BE2C (cell line): Measurements from ENCODE around the gene ATP11A.
A peak's percentile ranks its signal among the peaks of the same experiment; 100 is the strongest.

Experiments used
- DNase-seq: peaks from one replicate; pipeline ENCODE4 v3.0.0-alpha.2; 2020
- H3K27me3 ChIP-seq: fragments of 250-450 bp; sonication (Bioruptor Pico); 2 replicates; pipeline ENCODE4 v1.5.1; 2020; ENCODE audit warnings: mild to moderate bottlenecking
- H3K36me3 ChIP-seq: fragments of 250-450 bp; sonication (Bioruptor Pico); 2 replicates; pipeline ENCODE4 v1.5.1; 2020; ENCODE audit warnings: mild to moderate bottlenecking
- H3K4me1 ChIP-seq: fragments of 250-450 bp; sonication (Bioruptor Pico); 2 replicates; pipeline ENCODE4 v1.5.1; 2020
- H3K4me3 ChIP-seq: 2 replicates; pipeline ENCODE4 v1.5.1; 2011; ENCODE audit warnings: low read depth, low read length
- H3K9me3 ChIP-seq: fragments of 250-450 bp; sonication (Bioruptor Pico); 2 replicates; pipeline ENCODE4 v1.5.1; 2020
- CTCF ChIP-seq: IDR thresholded peaks from 2 replicates; pipeline ENCODE4 v1.5.1; 2012; ENCODE audit warnings: mild to moderate bottlenecking, low read depth, low read length

The ATP11A gene

GRCh38 chr13:112932971-112933370, 243.1 kb downstream of the ATP11A start:
- Histone ChIP-seq H3K9me3 (no peaks in the 10 kb centered on the region), H3K4me1 (peaks cover 17% of the 10 kb centered on the region), H3K27me3 (no peaks in the 10 kb centered on the region), H3K4me3 (no peak overlapping the region), H3K36me3 (no peaks in the 10 kb centered on the region)
- TF ChIP-seq CTCF: no peak
- no peak for DNase-seq

- H3K36me3 ChIP-seq: no peaks in the 10 kb centered on the region
- H3K4me3 ChIP-seq: no peak overlapping the region
- no peaks in the 10 kb centered on the region for H3K9me3 ChIP-seq
- H3K4me1 ChIP-seq: peaks cover 11% of the 10 kb centered on the region
- no peak for TF ChIP-seq CTCF
- no peak for DNase-seq
- H3K27me3 ChIP-seq: no peaks in the 10 kb centered on the region
Measured at GRCh38 chr13:112933649-112934048, 243.8 kb downstream of the ATP11A start.

GRCh38 chr13:112934078-112934477, 244.2 kb downstream of the ATP11A start:
- TF ChIP-seq CTCF: no peak
- Histone ChIP-seq H3K36me3 (no peaks in the 10 kb centered on the region), H3K27me3 (no peaks in the 10 kb centered on the region), H3K4me1 (peaks cover 8% of the 10 kb centered on the region), H3K4me3 (no peak overlapping the region), H3K9me3 (no peaks in the 10 kb centered on the region)
- peak; percentile 59 for DNase-seq
